ENCODE data around the gene CFDP1.

- TF ChIP-seq CTCF (IDR thresholded peaks at IDR 0.05; ENCODE audit: borderline replicate concordance, extremely low read depth, low read length, poor library complexity, severe bottlenecking) (no peak), EZH2 (IDR thresholded peaks at IDR 0.05; ENCODE audit: borderline replicate concordance, low read depth, low read length, severe bottlenecking) (no peak)
Measured at GRCh38 chr16:75420987-75421819, 12.1 kb downstream of the CFDP1 start.
